Stimulated activated CD8-positive, alpha-beta memory T cell treated with anti-CD3 and anti-CD28 coated beads, Interleukin-4, amount 100 ng/mL, for 48 hours (primary cell): ENCODE measurements around the gene METAP2.
"Not testable (repeated sequence)": the region's sequence is repeated elsewhere in the genome, so short reads cannot be mapped to it uniquely, and the experiment has no call there.

ENCODE experiments used
- DNase-seq: peaks from one replicate; pipeline ENCODE4 v3.0.0-alpha.2; 2020

METAP2 gene

DNA sequence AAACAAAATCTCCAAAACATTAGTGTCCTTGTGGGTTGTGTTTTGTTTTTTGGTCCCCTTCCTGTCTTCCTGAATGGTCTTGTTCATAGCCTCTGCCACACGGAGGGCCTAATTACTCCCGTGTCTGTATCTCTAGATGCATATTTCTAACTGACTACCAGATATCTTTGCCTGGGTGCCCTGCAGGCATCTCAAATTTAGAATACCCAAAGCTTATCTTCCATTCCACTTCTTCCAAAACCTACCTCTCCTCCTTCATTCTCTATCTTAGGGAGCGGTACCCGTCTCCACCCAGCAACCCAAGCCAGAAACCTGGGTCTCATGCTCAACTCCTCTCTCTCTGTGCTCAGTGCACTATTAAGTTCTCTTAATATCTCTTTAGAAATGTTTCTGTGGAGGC lies 10.9 kb upstream of the METAP2 start:
- DNase-seq: no peak

DNA sequence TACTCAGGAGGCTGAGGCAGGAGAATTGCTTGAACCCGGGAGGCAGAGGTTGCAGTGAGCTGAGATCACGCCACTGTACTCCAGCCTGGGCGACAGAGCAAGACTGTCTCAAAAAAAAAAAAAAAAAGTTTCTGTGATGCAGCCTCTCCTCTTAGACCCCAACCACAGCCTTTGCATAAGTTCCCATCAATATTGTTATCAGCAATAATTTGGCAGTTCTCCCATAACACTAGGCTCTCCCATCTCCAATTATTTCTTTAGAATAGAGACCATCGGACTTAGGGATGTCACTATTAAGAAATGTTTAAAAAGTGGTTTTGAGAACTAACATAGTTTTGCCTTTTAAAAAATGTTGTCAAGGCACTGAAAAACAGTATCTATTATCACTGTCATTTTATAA lies 10.2 kb upstream of the METAP2 start:
- not testable (repeated sequence) for DNase-seq

DNA sequence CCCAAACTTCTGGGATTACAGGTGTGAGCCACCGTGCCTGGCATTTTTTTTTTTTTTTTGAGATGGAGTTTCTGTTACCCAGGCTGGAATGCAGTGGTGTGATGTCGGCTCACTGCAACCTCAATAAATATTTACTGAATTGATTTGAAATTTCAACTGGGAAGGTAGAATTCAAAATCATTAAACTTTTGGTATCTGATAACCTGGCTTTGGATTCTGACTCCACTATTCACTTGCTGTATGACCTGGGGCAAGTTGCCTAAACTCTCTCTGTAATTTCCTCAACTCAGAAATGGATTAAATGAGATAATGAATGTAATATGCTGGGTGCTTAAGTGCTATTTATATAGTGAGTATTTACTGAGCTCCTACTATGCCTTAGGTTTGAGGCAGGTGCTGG lies 8.7 kb upstream of the METAP2 start:
- DNase-seq: no peak

DNA sequence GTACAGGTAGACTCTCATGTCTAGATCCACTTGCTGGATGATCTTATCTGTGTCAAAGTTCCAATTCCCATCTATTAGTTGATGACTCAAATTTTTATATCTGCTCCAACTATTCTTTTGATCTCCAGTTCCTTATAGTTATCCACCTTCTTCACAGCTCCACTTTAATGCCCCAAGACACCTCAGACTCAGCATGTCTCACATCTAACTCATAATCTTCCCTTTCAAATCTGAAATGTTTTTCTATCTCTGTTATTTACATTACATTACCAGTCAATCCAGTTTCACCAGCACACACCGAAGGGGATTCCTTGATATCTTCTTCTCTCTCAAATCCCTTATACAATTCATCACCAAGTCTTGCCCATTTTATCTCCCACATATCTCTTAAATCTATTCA lies 3.7 kb upstream of the METAP2 start:
- no peak for DNase-seq

DNA sequence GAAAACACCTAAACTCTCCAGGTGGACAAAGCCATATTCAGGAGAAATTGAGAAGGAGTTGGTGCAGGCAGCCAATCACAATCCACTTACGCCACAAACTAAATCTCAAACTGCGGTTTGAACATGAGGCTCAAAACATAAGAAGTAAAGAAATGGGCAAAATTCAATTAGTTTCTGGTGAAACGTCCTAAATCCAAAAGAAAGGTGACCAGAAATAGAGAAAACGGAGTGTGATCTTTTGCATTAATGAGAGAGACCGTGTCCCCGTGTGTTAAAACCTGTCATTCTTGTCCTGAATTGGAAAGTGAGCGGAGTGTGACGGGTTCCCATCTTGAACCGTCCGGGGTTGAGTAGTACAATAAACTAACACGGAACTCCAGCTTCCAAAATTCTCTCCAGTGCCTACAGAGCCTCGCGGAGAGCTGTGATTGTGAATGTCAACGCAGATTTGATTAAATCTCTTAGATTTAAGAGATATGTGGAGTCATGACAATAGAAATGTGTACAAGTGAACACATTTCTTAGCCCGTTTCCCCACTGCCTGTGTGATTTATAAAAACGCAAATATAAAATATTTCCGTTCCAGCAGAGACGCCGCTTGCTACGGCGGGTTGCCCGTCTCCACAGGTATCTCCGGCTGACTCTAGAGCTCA lies 595 bp upstream of the METAP2 start:
- peak; percentile 41 for DNase-seq

DNA sequence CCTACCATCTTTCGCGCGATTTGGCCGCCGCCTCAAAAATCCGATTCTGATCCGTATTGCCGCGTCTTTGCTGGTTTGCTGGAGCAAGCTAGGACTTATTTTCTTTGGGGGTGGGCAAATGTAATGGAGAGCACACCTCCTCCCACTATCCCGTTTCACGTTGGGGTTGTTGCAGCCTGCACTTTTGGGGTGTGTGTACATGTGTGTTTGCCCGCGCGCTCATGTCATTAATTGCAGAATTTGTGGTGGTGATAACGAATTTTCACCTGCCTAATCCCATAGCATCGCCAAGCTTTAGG lies 657 bp downstream of the METAP2 start:
- DNase-seq: no peak

DNA sequence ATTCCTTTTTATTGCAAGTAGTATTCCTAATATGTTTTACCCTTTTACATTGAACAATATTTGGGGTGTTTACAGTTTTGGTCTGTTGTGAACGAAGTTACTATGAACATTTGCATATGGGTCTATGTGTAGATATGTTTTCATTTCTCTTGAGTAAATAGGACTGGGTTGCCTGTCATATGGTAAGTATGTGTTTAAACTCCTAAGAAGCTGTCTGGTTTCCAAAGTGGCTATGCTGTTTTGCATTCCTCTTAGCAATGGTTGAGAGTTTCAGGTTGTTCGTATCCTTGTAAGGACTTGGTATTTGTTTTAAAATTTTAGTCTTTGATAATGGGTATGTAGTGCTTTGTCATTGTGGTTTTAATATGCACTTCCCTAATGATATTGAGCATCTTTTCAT lies 6.3 kb downstream of the METAP2 start:
- DNase-seq: no peak

DNA sequence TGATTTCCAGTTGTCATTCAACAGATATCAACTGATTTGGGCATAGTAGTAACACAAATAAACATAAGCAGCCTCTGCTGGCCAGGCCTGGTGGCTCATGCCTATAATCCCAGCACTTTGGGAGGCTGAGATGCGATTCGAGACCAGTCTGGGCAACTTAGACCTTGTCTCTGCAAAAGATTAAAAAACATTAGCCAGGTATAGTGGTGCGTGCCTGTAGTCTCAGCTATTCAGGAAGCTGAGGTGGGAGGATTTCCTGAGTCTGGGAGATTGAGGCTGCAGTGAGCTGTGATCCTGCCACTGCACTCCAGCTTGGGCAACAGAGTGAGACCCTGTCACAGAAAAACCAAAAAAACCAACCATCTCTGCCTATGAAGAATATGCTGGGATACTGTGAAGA lies 7.1 kb downstream of the METAP2 start:
- no peak for DNase-seq

DNA sequence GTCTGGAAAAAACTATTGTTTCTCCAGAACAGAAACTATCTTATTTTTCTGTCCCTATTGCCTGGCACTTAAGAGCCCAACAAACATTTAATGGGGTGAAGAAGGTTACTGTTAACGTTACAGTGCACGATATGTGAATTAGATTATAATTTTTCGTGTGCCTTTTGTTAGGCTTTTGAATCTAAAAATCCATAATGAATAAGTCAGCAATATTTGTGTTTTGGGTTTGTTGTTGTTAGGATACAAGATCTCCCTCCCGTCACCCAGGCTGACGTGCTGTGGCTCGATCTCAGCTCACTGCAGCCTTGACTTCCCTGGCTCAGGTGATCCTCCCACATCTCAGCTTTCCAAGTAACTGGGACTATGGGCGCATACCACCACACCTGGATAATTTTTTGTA lies 7.9 kb downstream of the METAP2 start:
- DNase-seq: no peak

DNA sequence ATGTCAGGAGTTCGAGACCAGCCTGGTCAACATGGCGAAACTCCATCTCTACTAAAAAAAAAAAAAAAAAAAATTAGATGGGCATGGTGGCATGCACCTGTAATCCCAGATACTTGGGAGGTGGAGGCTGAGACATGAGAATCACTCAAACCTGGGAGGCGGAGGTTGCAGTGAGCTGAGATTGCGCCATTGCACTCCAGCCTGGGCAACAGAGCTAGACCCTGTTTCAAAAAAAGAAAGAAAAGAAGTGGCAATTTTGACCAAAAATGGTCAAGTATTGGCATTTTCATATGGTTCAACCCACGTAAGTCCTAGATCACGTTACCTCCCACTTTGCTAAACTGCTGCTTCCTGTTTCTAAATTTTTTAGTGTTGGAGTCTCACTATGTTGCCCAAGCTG lies 8.6 kb downstream of the METAP2 start:
- DNase-seq: not testable (repeated sequence)

DNA sequence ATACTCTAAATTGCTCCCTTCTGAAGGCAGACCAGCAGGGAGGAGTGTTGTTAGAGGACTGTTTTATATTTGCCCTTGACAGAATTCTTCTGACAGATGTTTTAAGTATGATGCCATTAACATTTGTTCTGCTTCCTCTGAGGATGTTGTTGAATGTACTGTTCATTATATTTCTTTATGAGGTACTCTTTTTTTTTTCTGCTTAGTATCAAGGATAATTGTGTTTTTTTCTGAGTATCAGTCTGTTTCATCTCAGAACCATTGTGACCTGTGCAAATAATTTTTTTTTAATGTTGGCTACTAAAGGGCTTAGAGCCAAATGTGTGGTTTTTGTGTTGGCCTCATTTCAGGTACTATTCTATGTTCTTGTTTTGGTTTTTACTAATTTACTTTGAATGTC lies 10.6 kb downstream of the METAP2 start:
- DNase-seq: no peak

DNA sequence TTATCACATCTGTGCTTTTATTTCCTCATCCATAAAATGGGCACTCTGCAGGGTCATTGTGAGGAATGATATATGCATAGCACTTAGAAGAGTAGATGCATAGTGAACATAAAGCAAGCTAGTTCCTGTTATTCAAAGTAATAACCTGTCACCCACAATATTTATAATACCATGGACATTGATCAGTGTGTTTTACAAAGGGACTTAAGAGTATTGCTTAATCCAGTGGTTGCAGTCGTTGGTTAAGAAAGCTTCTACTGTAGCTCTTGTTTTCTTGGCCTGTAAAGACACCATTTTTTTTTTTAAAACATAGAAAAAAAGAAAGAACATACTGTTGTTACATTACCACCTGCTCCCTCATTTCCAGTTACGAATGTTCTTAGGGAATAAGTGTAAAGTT lies 13.1 kb downstream of the METAP2 start:
- DNase-seq: no peak

DNA sequence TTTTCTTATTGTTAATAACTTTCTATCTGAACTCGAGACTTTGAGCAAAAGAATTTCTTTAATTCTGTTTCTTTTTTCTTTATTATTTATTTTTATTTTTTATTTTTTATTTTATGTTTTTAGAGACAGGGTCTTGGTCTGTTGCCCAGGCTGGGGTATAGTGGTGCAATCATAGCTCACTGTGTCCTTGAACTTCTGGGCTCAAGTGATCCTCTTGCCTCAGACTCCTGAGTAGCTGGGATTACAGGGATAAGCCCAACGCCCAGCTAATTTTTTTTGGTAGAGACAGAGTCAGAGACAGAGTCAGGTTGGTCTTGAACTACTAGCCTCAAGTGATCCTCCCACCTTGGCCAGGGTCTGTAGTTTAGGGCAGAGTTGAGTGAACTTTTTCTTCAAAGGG lies 18.5 kb downstream of the METAP2 start:
- DNase-seq: no peak

DNA sequence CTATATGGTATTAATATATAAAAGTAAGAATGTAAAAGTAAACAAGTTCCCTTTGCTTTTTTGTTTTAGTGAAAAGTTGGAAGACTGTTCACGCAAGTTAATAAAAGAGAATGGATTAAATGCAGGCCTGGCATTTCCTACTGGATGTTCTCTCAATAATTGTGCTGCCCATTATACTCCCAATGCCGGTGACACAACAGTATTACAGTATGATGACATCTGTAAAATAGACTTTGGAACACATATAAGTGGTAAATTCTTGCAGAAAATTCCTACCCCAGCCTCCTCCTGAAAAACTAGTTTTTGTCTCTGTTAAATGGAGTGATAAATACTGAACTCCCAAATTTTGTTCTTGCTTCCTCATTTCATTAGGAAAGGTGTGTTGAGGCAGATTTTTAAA lies 20.9 kb downstream of the METAP2 start:
- DNase-seq: no peak

DNA sequence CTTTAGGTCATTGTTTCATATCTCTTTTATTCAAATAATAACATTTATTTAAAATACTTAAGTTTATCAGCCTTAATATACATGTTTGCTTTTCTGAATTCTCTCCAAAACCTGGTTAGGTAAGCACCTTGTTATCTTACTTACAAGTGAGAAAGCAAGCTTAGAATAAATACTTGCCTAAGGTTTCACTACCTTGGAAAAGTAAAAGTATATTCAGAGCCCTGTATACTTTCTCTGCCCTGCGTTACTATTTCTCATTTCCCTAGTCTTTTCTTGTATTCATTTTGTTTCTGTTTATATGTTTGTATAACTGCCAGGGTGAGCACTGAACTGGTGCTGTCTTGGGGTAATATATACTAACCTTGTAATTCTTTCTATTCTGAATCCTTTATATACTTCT lies 21.5 kb downstream of the METAP2 start:
- DNase-seq: no peak

DNA sequence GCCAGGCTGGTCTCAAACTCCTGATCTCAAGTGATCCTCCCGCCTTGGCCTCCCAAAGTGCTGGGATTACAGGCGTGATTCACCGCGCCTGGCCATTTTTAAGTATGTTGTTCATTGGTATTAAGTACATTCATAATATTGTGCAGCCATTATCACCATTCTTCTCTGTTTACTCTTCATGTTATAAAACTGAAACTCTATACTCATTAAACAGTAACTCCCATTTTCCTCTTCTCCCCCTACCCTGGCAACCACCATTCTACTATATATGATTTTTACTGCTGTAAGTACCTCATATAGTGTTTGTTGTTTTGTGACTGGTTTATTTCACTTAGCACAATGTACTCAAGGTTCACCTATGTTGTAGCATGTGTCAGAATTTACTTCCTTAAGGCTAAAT lies 23.1 kb downstream of the METAP2 start:
- DNase-seq: no peak

DNA sequence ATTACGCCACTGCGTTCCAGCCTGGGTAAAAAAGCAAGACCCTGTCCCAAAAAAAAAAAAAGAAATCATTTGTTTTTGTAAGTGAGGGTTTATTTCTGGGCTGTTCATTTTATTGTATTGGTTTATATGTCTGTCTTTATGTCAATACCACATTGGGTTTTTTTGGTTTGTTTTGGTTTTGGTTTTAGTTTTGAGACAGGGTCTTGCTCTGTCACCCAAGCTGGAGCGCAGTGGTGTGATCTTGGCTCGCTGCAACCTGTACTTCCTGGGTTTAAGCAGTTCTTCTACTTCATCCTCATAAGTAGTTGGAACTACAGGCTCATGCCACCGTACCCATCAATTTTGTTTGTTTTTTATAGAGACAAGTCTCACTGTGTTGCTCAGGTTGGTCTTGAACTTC lies 25.0 kb downstream of the METAP2 start:
- DNase-seq: no peak

DNA sequence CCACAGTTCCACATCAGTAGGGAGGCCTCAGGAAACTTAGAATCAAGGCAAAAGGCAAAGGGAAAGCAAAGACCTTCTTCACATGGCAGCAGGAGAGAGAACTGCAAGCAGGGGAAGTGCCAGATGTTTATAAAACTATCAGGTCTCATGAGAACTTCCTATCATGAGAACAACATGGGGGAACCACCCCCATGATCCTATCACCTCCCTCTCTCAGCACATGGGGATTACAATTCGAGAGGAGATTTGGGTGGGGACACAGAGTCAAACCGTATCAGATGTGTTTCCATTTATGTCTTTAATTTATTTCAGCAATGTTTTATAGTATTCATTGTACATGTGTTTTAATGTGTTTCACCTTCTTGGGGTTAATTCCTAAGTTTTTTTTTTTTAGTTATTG lies 25.8 kb downstream of the METAP2 start:
- no peak for DNase-seq

DNA sequence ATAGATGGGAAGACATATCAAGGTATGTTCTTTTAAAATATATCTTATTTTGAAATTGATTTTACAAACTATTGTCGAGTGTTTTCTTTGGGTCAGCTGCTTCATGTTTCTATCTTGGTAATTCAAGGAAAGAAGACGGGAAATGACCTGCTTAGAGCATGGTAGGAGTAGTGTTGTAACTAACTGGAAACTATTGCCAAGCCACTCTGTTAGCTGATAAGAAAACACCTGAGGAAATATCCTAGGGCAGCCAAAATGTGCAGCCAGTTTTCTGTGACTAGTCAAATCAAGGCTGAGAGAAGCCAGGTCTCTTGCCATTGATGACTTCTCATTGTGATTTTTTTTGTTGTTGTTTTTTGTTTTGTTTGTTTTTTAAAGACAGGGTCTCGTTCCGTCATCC lies 30.2 kb downstream of the METAP2 start:
- no peak for DNase-seq

DNA sequence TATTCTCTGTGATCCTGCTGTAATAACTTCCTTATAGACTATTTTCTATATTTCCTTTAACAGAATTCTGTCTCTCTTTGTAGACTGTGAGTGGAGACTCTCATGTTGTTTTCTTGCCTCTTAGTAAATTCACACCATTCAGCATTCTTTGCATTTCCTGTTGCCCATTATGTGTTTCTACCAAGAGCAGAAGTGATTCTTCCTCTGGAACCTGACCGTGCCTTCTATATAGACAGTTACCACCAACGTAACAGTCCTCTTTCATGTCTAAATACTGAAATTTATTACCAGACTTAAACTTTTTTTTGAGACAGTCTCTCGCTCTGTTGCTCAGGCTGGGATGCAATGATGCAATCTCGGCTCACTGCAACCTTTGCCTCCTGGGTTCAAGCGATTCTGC lies 31.1 kb downstream of the METAP2 start:
- no peak for DNase-seq

DNA sequence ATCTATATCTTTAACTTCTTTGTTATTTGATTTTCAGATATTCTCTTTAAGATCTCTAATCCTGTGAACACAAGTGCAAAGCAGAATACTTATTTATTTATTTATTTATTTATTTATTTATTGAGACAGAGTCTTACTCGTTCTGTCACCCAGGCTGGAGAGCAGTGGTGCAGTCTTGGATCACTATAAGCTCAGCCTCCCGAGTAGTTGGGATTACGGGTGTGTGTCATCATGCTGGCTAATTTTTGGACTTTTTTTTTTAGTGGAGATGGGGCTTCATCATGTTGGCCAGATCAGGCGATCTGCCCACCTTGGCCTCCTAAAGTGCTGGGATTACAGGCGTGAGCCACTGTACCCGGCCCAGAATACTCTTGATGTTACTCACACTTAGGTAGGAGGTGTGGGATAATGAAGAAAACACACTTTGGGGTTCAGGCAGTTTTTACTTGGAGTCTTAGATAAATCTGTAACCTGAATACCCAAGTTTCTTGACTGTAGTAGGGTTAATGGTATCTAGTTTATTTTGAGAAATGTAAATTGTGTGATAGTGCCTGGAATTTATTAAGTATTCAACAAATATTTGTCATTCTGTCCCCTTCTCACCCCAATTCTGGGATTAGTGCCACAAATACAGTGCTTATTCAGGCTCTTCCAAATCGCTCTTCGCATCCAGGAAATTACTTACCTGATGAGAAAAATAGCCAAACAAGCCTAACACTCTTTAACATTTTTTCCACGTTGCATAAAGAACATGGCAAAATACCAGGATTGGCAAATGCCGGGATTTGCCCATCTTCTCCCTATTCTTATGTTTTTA lies 33.0 kb downstream of the METAP2 start:
- DNase-seq: no peak

DNA sequence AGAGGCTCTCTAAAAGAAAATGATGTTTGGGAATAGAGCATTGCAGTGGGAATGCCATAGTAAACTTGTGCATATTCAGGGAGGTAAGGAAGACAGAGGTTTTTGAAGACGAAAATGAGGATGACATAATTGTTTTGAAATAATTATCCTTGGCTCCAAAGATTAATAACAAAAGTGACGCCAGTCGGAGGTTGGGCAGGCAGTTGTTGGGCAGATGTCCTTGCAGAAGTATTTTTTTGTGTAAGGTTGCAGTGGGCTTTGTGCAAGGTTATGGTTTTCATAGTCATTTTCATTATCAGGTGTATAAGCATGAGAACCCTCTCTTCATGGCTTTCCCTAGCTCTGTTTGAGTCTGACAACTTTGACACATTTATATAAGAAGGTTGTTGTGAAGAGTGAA lies 35.3 kb downstream of the METAP2 start:
- no peak for DNase-seq

DNA sequence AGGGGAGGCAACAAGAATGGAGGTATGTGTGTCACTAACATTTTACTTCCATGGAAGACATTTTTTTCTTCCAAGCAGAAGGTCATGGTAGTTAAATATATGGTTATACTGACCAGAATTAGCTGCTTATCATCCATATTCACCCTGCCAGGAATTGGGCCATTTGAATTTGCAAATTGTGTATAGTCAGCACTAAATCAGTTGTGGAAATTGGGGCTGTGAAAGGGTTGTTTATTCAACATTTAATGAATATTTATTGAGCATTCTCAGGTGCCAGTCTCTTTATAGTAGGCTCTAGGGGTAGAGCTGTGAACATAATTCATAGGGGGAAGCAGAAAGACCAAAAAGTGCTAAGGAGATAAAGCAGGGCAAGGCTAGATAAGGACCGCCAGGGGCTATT lies 38.0 kb downstream of the METAP2 start:
- DNase-seq: no peak

DNA sequence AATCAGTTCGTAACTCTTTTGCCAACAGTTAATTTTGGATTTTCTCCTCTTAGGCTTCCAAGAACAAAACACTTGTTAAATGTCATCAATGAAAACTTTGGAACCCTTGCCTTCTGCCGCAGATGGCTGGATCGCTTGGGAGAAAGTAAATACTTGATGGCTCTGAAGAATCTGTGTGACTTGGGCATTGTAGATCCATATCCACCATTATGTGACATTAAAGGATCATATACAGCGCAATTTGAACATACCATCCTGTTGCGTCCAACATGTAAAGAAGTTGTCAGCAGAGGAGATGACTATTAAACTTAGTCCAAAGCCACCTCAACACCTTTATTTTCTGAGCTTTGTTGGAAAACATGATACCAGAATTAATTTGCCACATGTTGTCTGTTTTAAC lies 39.6 kb downstream of the METAP2 start:
- no peak for DNase-seq

DNA sequence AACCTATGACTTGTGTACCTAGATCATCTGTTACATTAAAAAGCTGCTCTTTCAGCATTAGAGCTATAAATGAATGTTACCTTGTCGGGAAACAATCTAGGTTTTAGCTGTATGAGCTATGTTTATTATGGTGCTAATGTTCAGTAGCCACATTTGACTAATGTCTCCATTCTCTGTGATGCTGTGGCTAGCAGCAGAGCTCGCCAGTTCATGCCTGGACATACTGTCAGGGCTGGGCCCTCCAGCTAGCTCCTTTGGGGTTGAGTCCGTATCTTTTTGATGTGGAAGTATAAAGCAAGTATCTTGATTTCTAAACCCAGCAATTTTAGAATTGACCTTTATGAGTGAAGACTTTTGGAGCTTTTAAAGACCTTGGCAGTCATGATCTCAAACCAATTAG lies 41.2 kb downstream of the METAP2 start:
- DNase-seq: no peak
